Loucy (cell line): ENCODE measurements around the gene PNMA8B.

Experiments
- CTCF ChIP-seq: fragments of 200-600 bp; sonication (generic); conservative IDR thresholded peaks from 2 replicates; pipeline ENCODE4 v1.5.1; 2014; ENCODE audit warnings: mild to moderate bottlenecking, antibody characterized with exemption, low read length
- EZH2phosphoT487 ChIP-seq: fragments of 200-600 bp; IDR thresholded peaks from 2 replicates; pipeline ENCODE4 v1.6.1; 2018; ENCODE audit warnings: antibody characterized with exemption, mild to moderate bottlenecking, moderate library complexity, borderline replicate concordance

- TF ChIP-seq EZH2phosphoT487 (no peak), CTCF (no peak)
Measured at GRCh38 chr19:46446021-46446420, 49.6 kb downstream of the PNMA8B start.
